COR-L47 (cell line): ENCODE results near the gene VILL.
"Not testable (repeated sequence)": the region's sequence is repeated elsewhere in the genome, so short reads cannot be mapped to it uniquely, and the experiment has no call there.

Experiments
- DNase-seq: peaks from one replicate; lab custom pipeline; 2025; lab: John Stamatoyannopoulos, UW

The VILL gene

DNA sequence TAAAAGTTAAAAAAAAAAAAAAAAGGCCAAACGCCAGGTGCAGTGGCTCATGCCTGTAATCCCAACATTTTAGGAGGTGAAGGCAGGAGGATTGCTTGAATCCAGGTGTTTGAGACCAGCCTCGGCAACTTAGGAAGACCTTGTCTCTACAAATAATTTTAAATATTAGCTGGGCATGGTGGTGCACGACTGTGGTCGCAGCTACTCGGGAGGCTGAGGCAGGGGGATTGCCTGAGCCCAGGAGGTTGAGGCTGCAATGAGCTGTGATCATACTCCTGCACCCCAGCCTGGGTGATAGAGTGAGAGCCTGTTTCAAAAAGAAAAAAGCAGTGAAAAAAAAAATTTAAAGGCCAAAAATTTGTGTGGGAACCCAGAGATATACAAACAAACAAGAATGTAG lies 45.7 kb downstream of the VILL start:
- DNase-seq = no peak

DNA sequence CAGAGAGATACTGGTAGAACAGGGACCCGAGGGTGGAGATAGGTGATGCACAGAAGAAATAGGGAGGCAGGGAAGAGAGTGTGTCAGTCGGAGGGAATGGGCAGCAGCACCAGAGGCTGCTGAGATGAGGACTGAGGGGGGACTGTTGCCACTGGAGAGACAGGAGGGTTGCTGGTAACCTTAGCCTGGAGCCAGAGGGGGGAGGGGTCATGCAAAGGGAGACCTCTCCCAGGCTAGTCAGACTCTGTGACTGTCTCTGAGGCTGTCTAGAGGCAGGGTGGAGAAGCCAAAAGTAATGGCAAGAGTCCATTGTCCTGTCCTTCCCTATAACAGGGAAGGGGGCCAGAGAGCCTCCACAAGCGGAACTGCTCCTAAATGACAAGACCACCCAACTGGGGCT lies 46.3 kb downstream of the VILL start:
- DNase-seq = no peak

DNA sequence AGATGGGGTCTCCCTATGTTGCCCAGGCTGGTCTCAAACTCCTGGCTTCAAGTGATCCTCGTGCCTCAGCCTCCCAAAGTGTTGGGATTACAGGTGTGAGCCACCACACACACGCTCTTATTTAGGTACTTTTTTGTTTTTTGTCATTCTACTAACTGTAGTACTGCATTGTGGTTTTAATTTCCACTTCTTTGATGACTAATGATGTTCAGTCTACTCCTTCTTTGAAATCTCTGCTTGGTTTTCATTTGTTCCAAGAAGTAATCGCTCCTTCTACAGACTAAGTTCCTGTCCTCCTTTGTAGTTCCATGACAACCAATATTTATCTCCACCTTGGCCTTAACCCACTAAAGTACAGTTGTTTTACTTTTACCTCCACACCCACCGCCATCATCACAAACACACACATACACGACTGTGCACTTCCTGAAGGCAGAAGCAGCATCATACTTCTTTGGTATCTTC lies 47.9 kb downstream of the VILL start:
- no peak for DNase-seq

DNA sequence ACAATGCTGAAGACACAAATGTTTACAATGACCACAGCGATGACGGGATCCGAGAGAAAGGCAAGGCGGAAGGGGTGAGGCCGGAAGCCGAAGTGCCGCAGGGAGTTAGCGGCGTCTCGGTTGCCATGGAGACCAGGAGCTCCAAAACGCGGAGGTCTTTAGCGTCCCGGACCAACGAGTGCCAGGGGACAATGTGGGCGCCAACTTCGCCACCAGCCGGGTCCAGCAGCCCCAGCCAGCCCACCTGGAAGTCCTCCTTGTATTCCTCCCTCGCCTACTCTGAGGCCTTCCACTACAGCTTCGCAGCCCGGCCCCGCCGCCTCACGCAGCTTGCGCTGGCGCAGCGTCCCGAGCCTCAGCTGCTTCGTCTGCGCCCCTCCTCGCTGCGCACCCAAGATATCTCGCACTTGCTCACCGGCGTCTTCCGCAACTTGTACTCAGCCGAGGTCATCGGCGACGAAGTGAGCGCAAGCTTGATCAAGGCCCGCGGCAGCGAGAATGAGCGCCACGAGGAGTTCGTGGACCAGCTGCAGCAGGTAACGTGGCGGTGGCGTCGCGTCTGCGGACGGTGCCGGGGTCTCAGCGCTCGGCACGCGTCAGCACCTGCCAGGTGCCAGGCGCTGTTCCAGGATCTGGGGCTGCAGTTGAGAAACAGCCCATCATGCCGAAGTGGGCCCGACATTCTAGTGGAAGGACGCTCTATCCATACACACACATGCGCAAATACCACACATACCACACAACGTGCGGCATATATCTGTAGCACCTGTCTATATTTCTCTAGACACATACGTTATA lies 48.7 kb downstream of the VILL start, which contains the start of gene DLEC1:
DLEC1 (plus strand) TSS at position 108 of the 798 bp plus-strand sequence; CDS start at position 126, 18 bp downstream.
- DNase-seq = no peak

DNA sequence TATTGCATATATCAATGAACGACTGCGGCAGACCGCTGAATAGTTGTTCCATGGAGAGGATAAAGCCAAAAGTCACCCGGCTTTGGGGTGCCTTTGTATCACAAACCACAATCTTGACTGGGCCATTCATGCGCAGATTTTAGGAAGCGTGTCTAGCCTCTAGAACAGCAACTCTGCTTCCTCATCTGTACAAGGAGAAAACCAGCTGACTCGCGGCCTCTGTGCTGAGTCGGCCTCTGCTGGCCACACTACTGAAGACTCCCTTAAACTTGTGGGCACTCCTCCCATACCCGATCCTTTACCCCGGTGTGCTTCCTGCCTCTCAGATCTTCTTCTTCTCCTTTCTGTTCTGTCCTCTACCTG lies 49.3 kb downstream of the VILL start:
- DNase-seq = no peak

DNA sequence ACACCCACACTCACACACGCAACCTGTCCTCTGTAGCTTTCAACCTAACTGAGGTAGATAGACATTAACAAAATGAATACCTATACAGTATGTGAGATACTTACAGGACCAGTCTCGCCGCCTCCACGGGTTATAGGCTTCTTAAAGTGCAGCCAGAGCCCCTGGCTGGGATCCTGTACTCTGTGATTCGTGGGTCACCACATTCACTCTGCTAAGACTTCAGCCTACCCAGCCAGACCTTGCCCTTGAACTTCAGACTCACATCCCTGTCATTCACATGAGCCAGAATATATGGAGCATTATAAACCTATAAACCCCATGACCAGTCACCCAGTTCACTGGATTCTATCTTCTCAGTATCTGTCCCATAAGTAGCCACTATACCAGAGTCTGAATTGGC lies 49.8 kb downstream of the VILL start:
- no peak for DNase-seq

DNA sequence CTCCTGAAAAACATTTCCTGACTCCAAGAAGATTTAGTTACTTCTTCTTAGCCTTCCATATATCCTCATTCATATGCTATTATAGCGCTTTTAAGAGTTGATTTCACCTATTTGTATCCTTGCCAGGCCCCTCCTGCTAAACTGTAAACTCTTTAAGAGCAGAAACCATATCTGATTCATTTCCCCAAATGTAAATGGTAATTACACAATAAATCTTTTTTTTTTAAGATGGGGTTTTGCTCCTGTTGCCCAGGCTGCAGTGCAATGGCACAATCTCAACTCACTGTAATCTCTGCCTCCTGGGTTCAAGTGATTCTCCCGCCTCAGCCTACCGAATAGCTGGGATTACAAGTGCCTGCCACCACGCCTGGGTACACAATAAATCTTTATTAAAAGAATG lies 52.9 kb downstream of the VILL start:
- no peak for DNase-seq

DNA sequence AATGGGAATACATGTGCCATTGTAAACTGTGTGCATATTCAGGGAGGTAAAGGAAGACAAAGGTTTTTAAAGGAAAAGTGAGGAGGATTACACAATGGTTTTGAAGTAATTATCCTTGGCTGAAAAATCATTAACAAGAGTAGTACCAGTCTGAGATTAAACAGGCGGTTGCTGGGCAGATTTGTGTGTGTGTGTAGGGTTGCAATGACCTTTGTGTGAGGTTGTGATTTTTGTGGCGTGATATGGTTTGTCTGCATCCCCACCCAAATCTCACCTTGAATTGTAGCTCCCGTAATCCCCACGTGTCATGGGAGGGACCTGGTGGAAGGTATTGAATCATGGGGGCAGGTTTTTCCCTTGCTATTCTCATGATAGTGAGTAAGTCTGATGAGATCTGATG lies 55.4 kb downstream of the VILL start:
- DNase-seq = no peak

DNA sequence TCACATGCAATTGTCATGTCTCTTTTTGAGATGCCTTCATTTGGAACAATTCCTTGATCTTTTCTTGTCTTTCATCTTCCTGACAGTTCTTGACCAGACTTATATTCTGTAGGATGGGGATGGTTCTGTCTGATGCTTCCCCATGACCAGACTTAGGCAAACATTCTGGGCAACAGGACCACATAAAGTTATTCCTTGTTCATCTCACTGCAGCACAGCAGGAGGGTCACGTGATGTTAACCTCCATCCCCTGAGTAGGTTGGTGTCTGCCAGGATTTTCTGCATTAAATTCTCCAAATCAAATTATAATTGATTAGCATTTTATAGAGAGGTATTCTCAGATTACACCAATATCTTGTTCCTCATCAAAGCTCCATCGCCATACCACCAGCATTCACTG lies 56.2 kb downstream of the VILL start:
- DNase-seq = no peak

DNA sequence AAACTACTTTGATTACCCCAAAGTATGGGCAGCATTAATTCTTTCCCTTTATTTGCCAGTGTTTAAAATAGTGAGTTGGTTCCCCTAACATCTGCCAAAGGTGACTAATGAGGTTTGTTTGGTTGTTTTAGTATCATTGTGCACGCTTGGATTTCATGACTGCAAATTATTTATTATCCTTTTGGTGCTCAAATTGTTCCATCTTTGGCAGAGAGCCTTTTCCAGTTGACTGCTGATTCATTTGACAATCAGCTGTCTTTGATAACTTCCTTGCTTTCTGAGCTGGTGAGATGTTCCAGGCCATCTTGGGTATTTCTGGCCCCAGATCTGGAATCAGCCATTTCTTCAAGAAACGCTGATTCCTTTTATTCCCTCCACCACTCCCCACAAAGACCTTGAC lies 57.3 kb downstream of the VILL start:
- DNase-seq = no peak

DNA sequence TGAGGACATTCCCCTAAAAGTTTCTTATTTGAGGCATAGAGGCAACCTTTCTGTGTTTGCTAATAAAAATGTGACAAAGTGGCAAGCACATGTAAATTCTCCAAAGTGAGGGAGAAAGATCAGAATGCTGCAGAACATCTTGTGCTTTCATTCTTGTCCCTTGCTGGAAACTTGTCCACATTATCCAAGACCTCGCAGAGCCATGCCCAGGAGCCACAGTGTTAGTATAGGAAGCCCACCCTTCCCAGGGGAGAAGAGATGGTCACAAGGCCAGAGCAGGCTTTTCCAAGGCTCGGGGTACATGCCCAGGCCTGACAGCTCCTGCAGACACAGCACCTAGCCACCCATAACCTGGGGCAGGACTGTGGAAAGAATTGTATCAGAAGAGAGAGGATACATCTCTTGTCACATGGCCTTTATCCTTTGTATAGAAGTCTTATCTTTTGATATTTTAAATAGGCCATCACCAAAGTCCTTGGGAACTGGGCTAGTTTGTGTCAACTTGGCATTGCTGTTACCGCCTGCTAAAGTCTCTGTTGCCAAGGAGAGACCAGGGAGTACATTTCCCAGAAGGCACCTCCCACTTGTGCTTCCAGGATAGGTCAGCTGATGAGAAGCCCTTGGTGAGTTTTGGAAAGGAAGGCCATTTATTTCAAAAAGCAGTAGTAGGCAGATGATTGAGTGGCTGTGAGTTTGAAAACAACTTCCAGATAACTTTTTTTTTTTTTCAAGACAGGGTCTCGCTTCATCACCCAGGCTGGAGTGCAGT lies 59.0 kb downstream of the VILL start:
- DNase-seq = no peak

DNA sequence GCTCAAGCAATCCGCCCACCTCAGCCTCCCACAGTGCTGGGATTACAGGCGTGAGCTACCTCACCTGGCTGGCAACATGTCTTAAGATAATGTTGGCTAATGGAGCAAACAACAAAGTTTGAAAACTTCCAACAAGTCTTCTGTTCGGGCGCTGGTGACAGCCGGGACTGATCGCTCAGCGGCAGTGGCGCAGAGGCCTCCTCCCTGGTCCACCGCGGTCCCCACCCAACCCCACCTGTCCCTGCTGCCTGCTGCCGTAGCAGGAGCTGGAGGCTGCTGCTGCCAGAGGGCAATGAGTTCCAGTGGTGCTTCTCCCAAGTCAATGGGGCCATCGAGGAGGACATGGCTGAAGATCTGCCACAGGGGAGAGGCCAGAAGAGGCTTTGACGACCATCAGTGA lies 60.5 kb downstream of the VILL start:
- no peak for DNase-seq

DNA sequence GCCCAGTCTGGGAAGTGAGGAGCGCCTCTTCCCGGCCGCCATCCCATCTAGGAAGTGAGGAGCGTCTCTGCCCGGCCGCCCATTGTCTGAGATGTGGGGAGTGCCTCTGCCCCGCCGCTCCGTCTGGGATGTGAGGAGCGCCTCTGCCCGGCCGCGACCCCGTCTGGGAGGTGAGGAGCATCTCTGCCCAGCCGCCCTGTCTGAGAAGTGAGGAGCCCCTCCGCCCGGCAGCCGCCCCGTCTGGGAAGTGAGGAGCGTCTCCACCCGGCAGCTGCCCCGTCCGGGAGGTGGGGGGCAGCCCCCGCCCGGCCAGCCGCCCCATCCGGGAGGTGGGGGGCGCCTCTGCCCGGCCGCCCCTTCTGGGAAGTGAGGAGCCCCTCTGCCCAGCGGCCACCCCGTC lies 62.7 kb downstream of the VILL start:
- DNase-seq = not testable (repeated sequence)

DNA sequence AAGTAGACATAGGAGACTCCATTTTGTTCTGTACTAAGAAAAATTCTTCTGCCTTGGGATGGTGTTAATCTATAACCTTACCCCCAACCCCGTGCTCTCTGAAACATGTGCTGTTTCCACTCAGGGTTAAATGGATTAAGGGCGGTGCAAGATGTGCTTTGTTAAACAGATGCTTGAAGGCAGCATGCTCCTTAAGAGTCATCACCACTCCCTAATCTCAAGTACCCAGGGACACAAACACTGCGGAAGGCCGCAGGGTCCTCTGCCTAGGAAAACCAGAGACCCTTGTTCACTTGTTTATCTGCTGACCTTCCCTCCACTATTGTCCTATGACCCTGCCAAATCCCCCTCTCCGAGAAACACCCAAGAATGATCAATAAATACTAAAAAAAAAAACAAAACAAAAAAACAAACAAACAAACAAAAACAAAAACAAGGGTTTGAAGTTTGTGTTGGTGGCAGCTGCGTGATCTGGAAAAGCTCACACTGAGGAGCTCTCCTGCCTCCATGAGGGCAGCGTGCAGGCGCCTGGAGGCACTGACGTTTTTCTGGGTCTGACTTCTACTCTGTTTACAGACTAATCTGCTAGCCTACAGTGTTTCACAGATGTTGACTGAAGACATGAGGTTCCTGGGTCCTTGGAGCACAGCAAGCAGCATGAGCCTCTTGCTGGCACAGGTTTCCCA lies 63.4 kb downstream of the VILL start:
- DNase-seq = not testable (repeated sequence)

DNA sequence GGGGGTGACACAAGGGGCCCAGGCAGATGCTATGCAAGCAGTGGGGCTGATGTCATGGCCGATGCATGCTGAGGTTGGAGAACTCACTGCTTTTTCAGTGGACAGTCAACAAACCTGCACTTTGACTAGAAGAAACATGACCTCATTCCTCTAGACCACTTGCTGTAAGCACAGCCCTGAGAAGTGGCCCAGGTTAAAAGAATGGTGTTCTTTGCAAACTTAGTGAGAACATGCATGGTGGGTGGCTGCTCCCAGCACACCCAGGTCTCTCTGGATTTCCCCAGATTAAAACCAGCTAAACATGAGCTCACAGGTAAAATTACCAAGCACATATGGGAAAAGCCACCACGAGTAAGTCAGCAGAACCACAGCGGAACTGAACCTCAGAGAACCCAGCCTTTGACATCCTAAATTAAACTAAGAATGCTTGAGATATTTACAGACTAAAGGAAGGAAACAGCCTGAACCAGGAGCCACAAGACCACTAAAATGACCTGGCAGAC lies 64.0 kb downstream of the VILL start:
- no peak for DNase-seq
